ENCODE results near the gene USP32.

- TF ChIP-seq CTCF (IDR thresholded peaks at IDR 0.05): no peak
- TF ChIP-seq POLR2A (IDR thresholded peaks at IDR 0.05): no peak
Observed at GRCh38 chr17:60393840-60394723, 2.1 kb upstream of the USP32 start.

Data from right lobe of liver (tissue), 4 donors.